HL-60/S4 (cell line): Measurements from ENCODE around the gene ATAT1.

Experiments used
- in situ Hi-C: fragments of 300-500 bp; cut with MboI; formaldehyde crosslinking; loops from 2 replicates; pipeline ENCODE4 v1.14.3; 2022; ENCODE audit warnings: low sequenced_read_pairs

ATAT1 gene

DNA sequence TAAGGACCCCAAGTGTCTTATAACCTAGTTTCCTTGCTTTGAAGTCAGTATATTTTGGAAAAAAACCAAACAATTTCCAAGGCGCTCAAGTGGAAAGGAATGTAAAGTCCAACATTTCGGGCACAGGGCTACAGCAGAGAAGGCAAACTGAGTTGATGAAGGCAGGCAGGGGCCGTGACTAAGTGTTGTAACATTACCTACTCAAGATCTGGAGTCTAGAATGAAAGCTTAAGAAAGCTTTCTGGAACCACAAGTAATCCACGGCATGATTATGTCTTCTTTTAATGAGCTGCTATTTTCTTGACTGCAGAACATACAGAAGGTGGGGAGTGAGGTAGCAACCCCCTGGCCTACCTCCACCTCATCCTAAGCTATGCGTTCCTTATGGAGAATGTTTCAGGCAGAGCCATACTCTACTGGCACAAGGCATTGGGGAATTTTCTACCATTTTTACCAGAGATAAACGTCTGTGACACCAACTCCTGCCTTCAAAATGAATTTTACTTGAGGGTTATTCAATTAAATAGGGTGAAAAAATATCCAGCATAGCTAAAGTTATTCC, 13.9 kb upstream of the ATAT1 start:
- in situ Hi-C loops = no loop called here

DNA sequence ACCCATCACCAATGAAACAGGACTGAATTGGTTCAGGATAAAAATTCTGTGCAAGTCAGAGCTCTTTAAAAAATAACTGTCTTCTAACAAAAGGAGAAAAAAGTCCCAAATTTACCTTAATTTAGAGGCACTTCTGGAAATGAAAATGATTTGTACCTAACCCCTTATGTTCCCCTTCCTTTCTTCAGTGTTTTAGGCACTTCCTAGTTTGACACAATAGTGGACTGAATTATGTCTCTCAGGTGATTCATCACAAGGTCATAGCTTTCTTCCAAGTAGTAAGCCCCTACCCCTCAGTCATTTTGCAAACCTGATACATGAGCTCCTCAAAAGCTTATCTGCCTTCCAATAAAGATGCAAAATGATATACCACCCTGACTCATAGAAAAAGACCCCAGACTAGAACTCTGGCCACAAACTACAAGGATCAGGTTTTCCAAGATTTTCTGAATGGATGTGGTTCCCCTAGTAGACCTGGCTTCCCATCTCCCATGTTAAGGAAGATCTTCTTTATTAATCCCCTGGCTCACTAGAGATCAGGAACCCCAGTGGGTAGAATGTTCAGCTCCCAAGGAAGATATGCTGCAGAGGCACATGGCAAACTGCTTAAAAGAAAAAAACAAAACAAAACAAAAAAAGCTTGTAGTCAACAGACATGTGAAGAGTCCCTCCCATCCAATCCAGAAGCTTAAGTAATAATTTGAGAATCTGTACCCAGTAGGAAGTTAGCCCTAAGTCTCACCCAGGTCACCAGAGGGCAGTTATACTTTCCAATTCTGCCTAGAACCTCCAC, 13.2 kb upstream of the ATAT1 start:
- in situ Hi-C loops = no loop called here

- in situ Hi-C loops = no loop called here
These were observed 12.4 kb upstream of the ATAT1 start for GRCh38 chr6:30614044-30614842.

DNA sequence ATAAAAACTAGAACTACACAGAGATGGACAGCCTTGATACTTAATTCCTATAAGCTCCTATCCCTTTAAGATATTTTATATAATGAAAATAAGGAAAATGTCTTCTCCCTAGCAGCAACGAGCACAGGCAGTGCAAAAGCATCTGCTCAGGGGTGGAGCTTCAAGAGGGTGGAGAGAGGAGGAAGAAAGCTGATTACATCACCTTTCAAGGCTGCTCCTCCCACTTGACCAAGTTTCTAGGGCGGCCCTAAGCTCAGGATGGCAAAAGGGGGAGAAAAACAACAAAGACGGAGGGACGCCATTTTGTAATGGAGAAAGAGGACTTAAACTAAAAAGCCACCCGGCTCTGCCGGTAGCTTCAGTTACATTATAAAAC, 11.8 kb upstream of the ATAT1 start:
- in situ Hi-C loops = no loop called here

DNA sequence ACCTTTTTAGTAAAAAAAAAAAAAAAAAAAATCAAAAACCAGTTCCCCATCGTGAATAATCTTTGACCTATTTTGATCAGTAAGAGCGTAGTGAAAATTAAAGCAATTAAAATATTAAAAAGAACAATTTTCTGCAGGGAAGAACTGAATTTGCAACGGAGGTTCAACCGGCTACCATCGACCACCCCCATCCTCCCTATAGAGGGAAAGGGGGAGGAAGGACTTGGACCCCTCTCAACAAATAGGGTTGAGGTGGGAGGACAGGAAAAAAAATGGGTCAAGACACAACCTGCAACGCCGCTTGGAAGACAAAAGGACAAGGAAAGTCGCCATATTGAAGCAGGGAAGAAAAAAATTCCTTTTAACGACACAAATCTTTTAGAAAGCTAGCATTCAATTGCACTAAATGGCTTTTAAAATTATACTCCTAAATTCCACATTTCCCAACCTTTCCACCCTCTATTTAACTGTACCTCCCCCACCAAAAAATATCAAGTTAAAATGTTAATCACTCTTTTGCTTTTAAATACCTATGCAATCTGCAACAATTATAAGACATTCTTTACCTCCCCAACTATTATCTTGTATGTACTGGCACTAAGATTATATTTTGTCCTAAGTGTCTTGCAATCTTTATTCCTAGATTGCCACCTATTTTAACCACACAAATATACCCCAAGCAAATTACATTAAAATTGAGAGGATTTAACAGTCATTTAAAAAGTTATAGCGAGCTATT, 11.3 kb upstream of the ATAT1 start:
- in situ Hi-C loops = no loop called here

DNA sequence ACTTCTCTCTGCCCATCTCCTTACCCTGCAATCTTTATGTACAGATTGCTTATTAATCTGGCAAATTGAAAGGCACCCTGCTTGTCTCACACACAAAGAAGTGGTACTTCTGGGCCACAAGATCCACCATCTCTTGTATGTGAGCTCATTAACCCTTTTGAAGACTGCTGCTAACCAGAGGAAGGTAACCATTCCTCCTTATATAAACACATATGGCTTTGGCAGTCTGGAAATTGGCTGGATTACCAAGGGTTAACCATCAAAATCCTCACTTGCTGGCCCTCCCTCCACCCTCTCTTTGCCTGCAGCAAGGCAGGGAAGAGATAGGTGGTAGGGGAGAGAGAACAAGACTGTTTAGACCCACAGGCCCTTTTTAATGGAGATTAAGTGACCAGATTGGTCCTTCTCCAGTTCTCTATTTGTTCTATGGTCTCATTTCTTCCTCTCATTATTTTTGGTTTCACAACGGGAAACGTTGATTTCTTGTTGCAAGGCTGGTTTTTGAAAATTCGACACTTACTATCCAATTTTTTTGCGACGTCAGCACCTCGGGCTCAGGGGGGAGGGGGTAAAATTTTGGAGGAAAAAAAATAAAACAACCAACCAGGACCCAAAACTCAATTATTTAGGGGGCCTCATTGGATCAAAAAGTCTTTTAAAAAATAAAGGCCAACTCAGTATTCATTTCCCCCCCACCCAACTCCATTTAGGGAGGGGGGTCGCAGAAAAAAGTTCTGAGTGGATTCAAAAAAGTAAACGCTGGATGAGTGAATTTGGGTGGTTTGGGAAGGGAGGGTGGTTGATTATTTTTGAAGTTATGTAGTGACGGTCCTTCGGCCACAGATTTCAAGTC, 10.5 kb upstream of the ATAT1 start:
- in situ Hi-C loops = no loop called here

- in situ Hi-C loops = no loop called here
These were observed 9.7 kb upstream of the ATAT1 start, which contains the start of gene PPP1R10 for GRCh38 chr6:30616811-30617564. Gene PPP1R10 (minus strand): TSS chr6:30617243. CDS start chr6:30609944, 7,299 bp downstream.

DNA sequence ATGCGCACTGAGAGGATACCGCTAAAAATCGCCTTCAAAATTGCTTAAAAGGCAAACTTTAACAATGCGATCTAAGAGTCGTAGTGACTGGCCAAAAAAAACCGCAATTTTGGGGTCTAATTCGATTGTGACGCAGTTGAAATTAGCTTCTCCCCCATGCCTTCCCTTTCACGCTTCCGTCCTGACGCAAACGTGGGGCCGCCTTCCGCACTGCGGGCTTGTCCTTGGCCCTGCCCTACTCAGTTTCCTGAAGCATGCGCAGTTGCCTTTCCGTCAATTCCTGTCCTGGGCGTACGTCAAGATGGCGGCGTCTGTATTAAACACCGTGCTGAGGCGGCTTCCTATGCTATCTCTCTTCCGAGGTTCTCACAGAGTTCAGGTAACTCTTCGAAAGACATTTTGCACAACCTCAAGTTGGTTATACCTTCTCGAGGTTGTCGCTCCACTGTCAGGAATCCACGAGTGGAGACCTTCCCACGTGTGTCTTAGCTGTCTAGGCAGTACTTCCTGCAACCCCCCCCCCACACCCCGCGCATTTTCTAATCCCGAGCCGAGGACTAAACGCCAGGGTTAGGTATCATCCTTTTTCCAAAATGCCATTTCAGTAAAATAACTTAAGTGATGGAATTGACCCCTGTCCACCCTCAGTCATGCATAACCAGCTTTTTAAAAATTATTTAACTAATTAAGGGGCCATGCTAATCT, 9.0 kb upstream of the ATAT1 start, which contains the start of gene MRPS18B:
MRPS18B (plus strand) TSS at position 276 of the 705 bp plus-strand sequence; CDS start at position 302, 26 bp downstream.
- in situ Hi-C loops = no loop called here

DNA sequence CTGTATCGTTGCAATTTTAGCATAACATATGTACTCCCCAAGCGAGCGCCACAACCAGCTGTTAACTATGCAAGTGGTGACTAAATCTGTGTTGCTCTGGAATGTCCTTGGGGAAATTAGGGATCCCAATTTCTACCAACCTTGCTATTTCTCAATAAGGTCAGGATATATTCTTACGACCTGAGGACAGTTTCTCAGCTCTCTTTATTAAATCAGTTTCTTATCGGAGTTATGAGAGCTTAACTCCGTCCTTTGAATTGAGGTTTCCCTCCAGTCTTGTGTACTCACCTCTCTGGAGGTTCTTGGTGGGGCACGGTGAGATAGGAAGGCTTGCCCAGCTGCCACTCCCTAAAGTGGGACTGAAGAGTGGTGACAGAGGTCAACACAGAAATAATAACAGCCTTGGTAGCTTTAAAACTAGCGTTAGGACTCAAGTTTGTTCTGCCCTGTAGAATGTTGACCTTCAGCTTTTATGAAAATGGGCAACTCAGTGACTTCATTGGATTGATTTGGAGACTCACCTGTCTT, 8.3 kb upstream of the ATAT1 start:
- in situ Hi-C loops = no loop called here

GRCh38 chr6:30619561-30619960, 7.1 kb upstream of the ATAT1 start:
- in situ Hi-C loops = no loop called here

- in situ Hi-C loops = no loop called here
These were observed 1.2 kb upstream of the ATAT1 start for GRCh38 chr6:30625511-30625910.

- in situ Hi-C loops = no loop called here
These were observed 9.2 kb downstream of the ATAT1 start for GRCh38 chr6:30635834-30636233.

GRCh38 chr6:30640481-30640880, 13.8 kb downstream of the ATAT1 start:
- in situ Hi-C loops = no loop called here

DNA sequence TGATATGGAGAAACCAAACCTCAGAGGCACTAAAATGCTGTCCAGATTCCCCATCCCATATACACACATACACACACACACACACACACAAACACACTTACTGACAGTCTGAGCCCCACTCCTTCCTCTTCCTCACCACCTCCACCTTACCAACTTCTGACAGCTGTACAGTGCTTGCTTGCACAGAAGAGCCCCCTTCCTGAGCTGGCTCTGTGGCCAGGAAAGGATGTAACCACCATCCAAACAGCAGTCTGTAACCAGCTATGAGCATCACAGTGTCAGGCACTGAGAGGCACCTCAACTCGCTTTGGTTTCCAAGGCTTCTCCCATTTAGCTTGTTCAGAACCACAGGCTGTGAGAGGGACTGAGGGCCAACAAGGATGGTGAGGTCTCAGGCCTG, 14.4 kb downstream of the ATAT1 start:
- in situ Hi-C loops = no loop called here

- in situ Hi-C loops = no loop called here
These were observed 17.0 kb downstream of the ATAT1 start for GRCh38 chr6:30643656-30644055.

DNA sequence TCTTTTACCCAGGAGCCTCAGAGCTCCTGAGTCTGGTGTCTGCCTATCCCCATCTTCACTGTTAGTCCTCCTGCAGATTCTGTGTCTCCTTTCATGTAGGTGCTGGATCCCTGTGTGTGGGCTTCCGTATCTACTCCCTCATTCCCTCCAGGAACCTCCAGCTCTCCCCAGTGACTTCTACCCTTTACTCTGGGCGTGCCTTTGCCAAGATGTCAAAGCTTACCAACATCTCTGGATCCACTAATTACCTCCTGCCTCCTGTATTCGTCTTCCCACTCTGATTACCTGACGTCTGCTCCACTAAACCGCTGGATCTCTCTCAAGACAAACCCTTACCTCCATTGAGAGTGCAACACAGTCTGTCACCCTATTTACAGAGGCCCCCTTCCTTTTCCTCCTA, 18.1 kb downstream of the ATAT1 start:
- in situ Hi-C loops = no loop called here

DNA sequence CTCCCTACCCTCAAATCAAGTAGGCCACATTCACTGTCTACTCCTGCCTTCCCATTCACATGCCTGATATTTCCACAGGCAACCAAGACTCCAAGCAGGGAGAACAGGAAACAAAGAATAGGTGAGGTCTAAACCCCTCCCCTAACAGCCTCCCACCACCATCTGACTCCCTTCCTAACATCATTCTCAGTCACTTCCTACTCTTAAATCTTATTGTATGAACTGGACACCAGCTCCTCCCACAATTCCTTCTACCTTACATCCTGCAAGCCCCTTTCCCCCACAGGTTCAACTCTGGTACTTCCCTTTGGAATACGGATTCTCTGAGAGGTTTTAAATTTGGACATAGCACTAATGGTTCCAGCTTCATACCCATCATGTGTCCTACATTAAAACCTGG, 19.3 kb downstream of the ATAT1 start:
- in situ Hi-C loops = no loop called here

- in situ Hi-C loops = no loop called here
These were observed 20.0 kb downstream of the ATAT1 start, which contains the start of gene C6orf136 for GRCh38 chr6:30646450-30647241. Gene C6orf136 (plus strand): TSS chr6:30647133. CDS start chr6:30647232, 99 bp downstream.
